NCI-H2171 (cell line): ENCODE measurements around the gene CYSTM1.
"Not testable (repeated sequence)": the region's sequence is repeated elsewhere in the genome, so short reads cannot be mapped to it uniquely, and the experiment has no call there.

Experiments
- DNase-seq: peaks from one replicate; lab custom pipeline; 2025; lab: John Stamatoyannopoulos, UW

CYSTM1 gene

GRCh38 chr5:140150201-140150600, 24.8 kb upstream of the CYSTM1 start:
- DNase-seq = no peak

- DNase-seq = no peak
Measured at GRCh38 chr5:140151144-140152021, 23.6 kb upstream of the CYSTM1 start.

- no peak for DNase-seq
Measured at GRCh38 chr5:140152022-140152999, 22.7 kb upstream of the CYSTM1 start.

GRCh38 chr5:140153255-140153654, 21.7 kb upstream of the CYSTM1 start:
- no peak for DNase-seq

GRCh38 chr5:140153905-140154304, 21.1 kb upstream of the CYSTM1 start:
- no peak for DNase-seq

- DNase-seq = not testable (repeated sequence)
Measured at GRCh38 chr5:140154710-140155381, 20.1 kb upstream of the CYSTM1 start.

GRCh38 chr5:140157032-140157781, 17.8 kb upstream of the CYSTM1 start:
- peak; percentile 40 for DNase-seq

- DNase-seq = no peak
Measured at GRCh38 chr5:140159014-140159927, 15.7 kb upstream of the CYSTM1 start.

- no peak for DNase-seq
Measured at GRCh38 chr5:140162275-140162674, 12.7 kb upstream of the CYSTM1 start.

GRCh38 chr5:140162781-140163180, 12.2 kb upstream of the CYSTM1 start:
- no peak for DNase-seq

- no peak for DNase-seq
Measured at GRCh38 chr5:140165101-140165922, 9.7 kb upstream of the CYSTM1 start.

GRCh38 chr5:140165923-140166270, 9.1 kb upstream of the CYSTM1 start:
- no peak for DNase-seq

- DNase-seq = no peak
Measured at GRCh38 chr5:140166911-140167310, 8.1 kb upstream of the CYSTM1 start.

- no peak for DNase-seq
Measured at GRCh38 chr5:140168371-140168770, 6.6 kb upstream of the CYSTM1 start.

GRCh38 chr5:140169410-140169809, 5.6 kb upstream of the CYSTM1 start:
- no peak for DNase-seq

- no peak for DNase-seq
Measured at GRCh38 chr5:140172483-140172882, 2.5 kb upstream of the CYSTM1 start.

- no peak for DNase-seq
Measured at GRCh38 chr5:140174014-140174413, 974 bp upstream of the CYSTM1 start.

- DNase-seq = peak; percentile 38
Measured at GRCh38 chr5:140175367-140176030, 511 bp downstream of the CYSTM1 start.

GRCh38 chr5:140176031-140176387, 1.0 kb downstream of the CYSTM1 start:
- DNase-seq = no peak
